Panc1 (cell line): ENCODE results near the gene MMP23B. TPM values are rescaled to one million over a fixed set of nuclear protein-coding genes. Genes with fewer than 3 reads are reported as not detected.

Experiments
- ATAC-seq: fragments of 200-7000 bp; cut with Tn5 transposase; 2 replicates; pipeline ENCODE4 v1.9.1; 2020; ENCODE audit warnings: mild to moderate bottlenecking, moderate library complexity
- BruUV-seq: library from RNA; stranded (reverse); fragments of 400-500 nt; replicated peaks from 2 replicates; lab custom pipeline; 2021; lab: Mats Ljungman, UMichigan
- CTCF ChIA-PET: fragments of 300-600 bp; sonication (Branson Sonifier 250); formaldehyde crosslinking; loops from one replicate; lab custom pipeline; 2022; ENCODE audit warnings: antibody characterized with exemption; lab: Charles Lee
- POLR2A ChIA-PET: fragments of 300-600 bp; sonication (Branson Sonifier 250); formaldehyde crosslinking; loops from one replicate; lab custom pipeline; 2022; ENCODE audit warnings: antibody characterized with exemption; lab: Charles Lee
- DNase-seq: peaks from one replicate; pipeline ENCODE4 v3.0.0-alpha.2; 2010; ENCODE audit warnings: low read depth, low spot score
- H3K27ac ChIP-seq: 2 replicates; pipeline ENCODE4 v1.5.1; 2011; ENCODE audit warnings: mild to moderate bottlenecking, low read length, inconsistent platforms
- H3K27me3 ChIP-seq: fragments of 200-500 bp; sonication (Bioruptor generic); 2 replicates; pipeline ENCODE4 v1.6.0; 2014; ENCODE audit warnings: low read length, inconsistent platforms; ENCODE audit not compliant: control insufficient read depth, insufficient read depth
- H3K36me3 ChIP-seq: fragments of 200-500 bp; sonication (Bioruptor generic); 2 replicates; pipeline ENCODE4 v1.5.1; 2014; ENCODE audit warnings: inconsistent platforms, mild to moderate bottlenecking, low read length, moderate library complexity; ENCODE audit not compliant: control insufficient read depth, insufficient read depth
- H3K4me1 ChIP-seq: 2 replicates; pipeline ENCODE4 v1.5.1; 2011; ENCODE audit warnings: inconsistent platforms, mild to moderate bottlenecking, low read length, moderate library complexity; ENCODE audit not compliant: control insufficient read depth, insufficient read depth
- H3K4me3 ChIP-seq, 2 experiments: 2 replicates each; pipeline ENCODE4 v1.5.1; 2011 to 2012; ENCODE audit warnings: low read depth in 2 of 2, low read length in 2 of 2, mild to moderate bottlenecking in 2 of 2, inconsistent platforms in 1 of 2, moderate library complexity in 1 of 2
- H3K9me3 ChIP-seq: fragments of 200-500 bp; sonication (Bioruptor generic); 2 replicates; pipeline ENCODE4 v1.5.1; 2014; ENCODE audit warnings: low read depth, mild to moderate bottlenecking, inconsistent platforms, low read length, moderate library complexity; ENCODE audit not compliant: control insufficient read depth, insufficient read depth
- POLR2AphosphoS5 ChIP-seq: IDR thresholded peaks from 2 replicates; pipeline ENCODE4 v1.6.1; 2012; ENCODE audit warnings: mild to moderate bottlenecking, low read depth, low read length, moderate library complexity
- REST ChIP-seq, 2 experiments: IDR thresholded peaks; 2 replicates each; pipeline ENCODE4 v1.6.1; 2011 to 2012; ENCODE audit warnings: low read depth in 2 of 2, control low read depth in 1 of 2, low read length in 1 of 2, mild to moderate bottlenecking in 1 of 2, moderate library complexity in 1 of 2; ENCODE audit not compliant: insufficient read depth in 1 of 2
- SIN3A ChIP-seq: IDR thresholded peaks from 2 replicates; pipeline ENCODE4 v1.6.1; 2012; ENCODE audit warnings: low read depth, mild to moderate bottlenecking, low read length, moderate library complexity, borderline replicate concordance; ENCODE audit not compliant: insufficient read depth
- TCF7L2 ChIP-seq: IDR thresholded peaks from 2 replicates; pipeline ENCODE4 v1.6.1; 2011; ENCODE audit warnings: mild to moderate bottlenecking, low read depth, low read length, inconsistent platforms
- in situ Hi-C: cut with HindIII; loops from 2 replicates; pipeline ENCODE4 v1.10.0; 2016; ENCODE audit warnings: low sequenced_read_pairs, low pct_unique_long_range_greater_than_20kb
- intact Hi-C: fragments of 100-400 bp; cut with micrococcal nuclease; formaldehyde crosslinking; loops from one replicate; pipeline ENCODE4 v1.10.0; 2022; ENCODE audit not compliant: unreplicated experiment
- total RNA-seq: library from RNA; stranded (reverse); gene quantifications from one replicate; pipeline ENCODE4 v1.2.1, GENCODE V29; 2021; ENCODE audit not compliant: unreplicated experiment
- TF ChIP-seq, protein P1 (sequence below): fragments of 450-650 bp; IDR thresholded peaks from 2 replicates; pipeline ENCODE4 v1.5.1; 2017; ENCODE audit warnings: mild to moderate bottlenecking

MMP23B gene
- total RNA-seq, 1 experiment from 2014 or later, result 5.0 TPM

DNA sequence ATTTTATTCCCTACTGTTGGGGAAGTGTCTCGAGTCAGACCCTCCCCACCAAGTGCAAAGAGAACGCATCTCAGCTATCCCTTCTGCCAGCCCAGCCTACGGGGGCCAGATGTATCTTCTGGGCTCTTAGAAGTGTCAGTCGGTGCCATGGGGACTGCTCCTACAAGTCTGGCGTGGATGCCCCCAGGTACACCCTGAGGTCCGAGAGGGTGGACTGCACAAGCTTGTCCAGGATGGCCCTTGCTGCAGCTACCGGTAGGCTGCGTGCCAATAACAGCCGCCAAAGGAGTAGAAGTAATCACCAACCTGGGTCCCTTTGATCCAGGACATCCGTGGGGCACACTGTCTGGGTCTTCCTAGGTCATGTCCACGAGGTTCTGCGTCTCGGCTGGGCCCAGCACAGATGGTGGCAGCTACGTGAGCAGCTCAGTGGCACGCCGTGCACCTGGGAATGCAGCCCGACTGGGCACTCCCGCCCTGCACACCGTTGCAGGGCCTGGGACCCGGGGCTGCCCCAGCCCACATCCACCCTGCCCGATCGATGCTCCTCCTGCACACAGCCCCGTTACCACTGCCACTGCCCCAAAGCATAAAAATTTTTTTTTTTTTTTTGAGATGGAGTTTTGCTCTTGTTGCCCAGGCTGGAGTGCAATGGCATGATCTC lies 48.5 kb upstream of the MMP23B start:
- Histone ChIP-seq H3K36me3 (no peaks in the 10 kb centered on the region), H3K27me3 (no peaks in the 10 kb centered on the region)
- POLR2A ChIA-PET, result no interaction called here

DNA sequence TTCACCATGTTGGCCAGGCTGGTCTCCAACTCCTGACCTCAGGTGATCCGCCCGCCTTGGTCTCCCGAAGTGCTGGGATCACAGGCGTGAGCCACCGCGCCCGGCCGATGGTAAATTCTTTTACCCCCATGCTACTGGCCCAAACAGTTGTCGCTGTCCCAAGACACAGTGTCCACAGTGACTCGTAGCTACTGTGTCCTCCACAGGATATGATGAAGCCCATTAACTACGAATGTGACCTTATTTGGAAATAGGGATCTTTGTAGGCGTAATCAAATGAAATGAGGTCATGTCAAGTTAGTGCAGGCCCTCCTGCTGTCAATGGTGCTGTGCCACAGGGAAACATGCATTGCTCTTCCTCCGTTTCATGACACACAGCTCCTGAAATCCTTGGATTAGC lies 40.5 kb upstream of the MMP23B start:
- TF ChIP-seq REST (IDR thresholded peaks at IDR 0.05; ENCODE audit: insufficient read depth in 1 of 2, low read depth in 2 of 2, low read length in 1 of 2) (no peak), TCF7L2 (no peak), POLR2AphosphoS5 (no peak), SIN3A (no peak)
- TF ChIP-seq, protein P1, sequence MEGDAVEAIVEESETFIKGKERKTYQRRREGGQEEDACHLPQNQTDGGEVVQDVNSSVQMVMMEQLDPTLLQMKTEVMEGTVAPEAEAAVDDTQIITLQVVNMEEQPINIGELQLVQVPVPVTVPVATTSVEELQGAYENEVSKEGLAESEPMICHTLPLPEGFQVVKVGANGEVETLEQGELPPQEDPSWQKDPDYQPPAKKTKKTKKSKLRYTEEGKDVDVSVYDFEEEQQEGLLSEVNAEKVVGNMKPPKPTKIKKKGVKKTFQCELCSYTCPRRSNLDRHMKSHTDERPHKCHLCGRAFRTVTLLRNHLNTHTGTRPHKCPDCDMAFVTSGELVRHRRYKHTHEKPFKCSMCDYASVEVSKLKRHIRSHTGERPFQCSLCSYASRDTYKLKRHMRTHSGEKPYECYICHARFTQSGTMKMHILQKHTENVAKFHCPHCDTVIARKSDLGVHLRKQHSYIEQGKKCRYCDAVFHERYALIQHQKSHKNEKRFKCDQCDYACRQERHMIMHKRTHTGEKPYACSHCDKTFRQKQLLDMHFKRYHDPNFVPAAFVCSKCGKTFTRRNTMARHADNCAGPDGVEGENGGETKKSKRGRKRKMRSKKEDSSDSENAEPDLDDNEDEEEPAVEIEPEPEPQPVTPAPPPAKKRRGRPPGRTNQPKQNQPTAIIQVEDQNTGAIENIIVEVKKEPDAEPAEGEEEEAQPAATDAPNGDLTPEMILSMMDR, result no peak
- Histone ChIP-seq H3K4me3 (no peak overlapping the region), H3K4me1 (no peaks in the 10 kb centered on the region), H3K9me3 (no peaks in the 10 kb centered on the region), H3K27me3 (no peaks in the 10 kb centered on the region), H3K27ac (no peak overlapping the region), H3K36me3 (no peaks in the 10 kb centered on the region)
- in situ Hi-C loops (no loop called here), intact Hi-C loops (no loop called here)
- DNase-seq (no peak), ATAC-seq (no peak; the same call in 1 of the 2 replicates)
- BruUV-seq, result no TSS peak
- POLR2A ChIA-PET, result no interaction called here
- CTCF ChIA-PET, result no interaction called here

More for the DNA sequence above, 48.5 kb upstream of the MMP23B start:
- ATAC-seq (no peak), DNase-seq (no peak)
- Histone ChIP-seq H3K4me1 (no peaks in the 10 kb centered on the region), H3K27ac (no peak overlapping the region), H3K4me3 (no peak overlapping the region), H3K9me3 (no peaks in the 10 kb centered on the region)
- no peak for TF ChIP-seq TCF7L2
- no peak for TF ChIP-seq SIN3A
- TF ChIP-seq, protein P1, result no peak
- TF ChIP-seq REST (IDR thresholded peaks at IDR 0.05; ENCODE audit: insufficient read depth in 1 of 2, low read depth in 2 of 2, low read length in 1 of 2), result no peak
- no peak for TF ChIP-seq POLR2AphosphoS5
- in situ Hi-C loops, result no loop called here
- CTCF ChIA-PET, result interaction anchor here (0.7 kb wide), 1 partner anchor 28 kb away, joined by 3 read pairs; no protein-coding TSS in a partner anchor
- BruUV-seq, result no TSS peak
- intact Hi-C loops, result no loop called here
